Chondrocyte (in vitro differentiated cells): ENCODE data around the gene ISG15. TPM values are rescaled to one million over a fixed set of nuclear protein-coding genes. Genes with fewer than 3 reads are reported as not detected.

ENCODE experiments used
- DNase-seq: peaks from one replicate; pipeline ENCODE4 v3.0.0; 2021; ENCODE audit warnings: mixed read lengths, low spot score
- H3K27ac Mint-ChIP-seq: one replicate; pipeline ENCODE4 v1.8.0; 2021; ENCODE audit warnings: mild to moderate bottlenecking, moderate library complexity, mixed read lengths; ENCODE audit not compliant: unreplicated experiment
- H3K27me3 Mint-ChIP-seq: 2 replicates; pipeline ENCODE4 v1.8.0; 2021; ENCODE audit warnings: low read depth, mixed read lengths
- H3K36me3 Mint-ChIP-seq: 2 replicates; pipeline ENCODE4 v1.8.0; 2021; ENCODE audit warnings: low read depth, mixed read lengths
- H3K4me1 Mint-ChIP-seq: 2 replicates; pipeline ENCODE4 v1.8.0; 2021; ENCODE audit warnings: low read depth, mild to moderate bottlenecking, mixed read lengths
- H3K4me3 Mint-ChIP-seq: one replicate; pipeline ENCODE4 v1.8.0; 2021; ENCODE audit warnings: mild to moderate bottlenecking, moderate library complexity, mixed read lengths; ENCODE audit not compliant: unreplicated experiment
- H3K9me3 Mint-ChIP-seq: 2 replicates; pipeline ENCODE4 v1.8.0; 2021; ENCODE audit warnings: low read depth, mixed read lengths
- CTCF ChIP-seq: fragments of 200-600 bp; sonication (generic); IDR thresholded peaks from 2 replicates; pipeline ENCODE4 v1.5.0; 2021; ENCODE audit warnings: antibody characterized with exemption, mild to moderate bottlenecking, moderate library complexity
- total RNA-seq: library from RNA; stranded (reverse); gene quantifications from 3 replicates; pipeline ENCODE4 v1.2.1, GENCODE V29; 2021

ISG15 gene
- total RNA-seq, 1 donor from 2014 or later = 42.2 TPM

GRCh38 chr1:1031659-1032235, 18.4 kb downstream of the ISG15 start:
- Mint-ChIP-seq H3K27me3 (no peaks in the 10 kb centered on the region), H3K4me1 (peaks cover 9% of the 10 kb centered on the region), H3K9me3 (no peaks in the 10 kb centered on the region), H3K36me3 (peaks cover 4% of the 10 kb centered on the region), H3K4me3 (peak overlapping the region; percentile 33), H3K27ac (no peak overlapping the region)
- DNase-seq = no peak
- TF ChIP-seq CTCF = no peak

- H3K36me3 Mint-ChIP-seq = peaks cover 3% of the 10 kb centered on the region
- H3K9me3 Mint-ChIP-seq = no peaks in the 10 kb centered on the region
- no peaks in the 10 kb centered on the region for H3K27me3 Mint-ChIP-seq
- no peak overlapping the region for H3K27ac Mint-ChIP-seq
- H3K4me1 Mint-ChIP-seq = peaks cover 9% of the 10 kb centered on the region
- TF ChIP-seq CTCF = no peak
- DNase-seq = no peak
- peak overlapping the region; percentile 55 for H3K4me3 Mint-ChIP-seq
Measured at GRCh38 chr1:1032424-1032823, 19.1 kb downstream of the ISG15 start.

- Mint-ChIP-seq H3K27me3 (no peaks in the 10 kb centered on the region), H3K27ac (no peak overlapping the region), H3K4me3 (peak overlapping the region; percentile 25), H3K9me3 (no peaks in the 10 kb centered on the region), H3K36me3 (peaks cover 2% of the 10 kb centered on the region), H3K4me1 (peaks cover 9% of the 10 kb centered on the region)
- DNase-seq = no peak
- peak; percentile 87 for TF ChIP-seq CTCF
Measured at GRCh38 chr1:1033009-1033587, 19.8 kb downstream of the ISG15 start.

- peaks cover 2% of the 10 kb centered on the region for H3K36me3 Mint-ChIP-seq
- no peak overlapping the region for H3K4me3 Mint-ChIP-seq
- no peak for TF ChIP-seq CTCF
Measured at GRCh38 chr1:1033731-1034438, 20.6 kb downstream of the ISG15 start.

GRCh38 chr1:1034439-1034781, 21.1 kb downstream of the ISG15 start:
- DNase-seq = no peak

More at GRCh38 chr1:1033731-1034438, 20.6 kb downstream of the ISG15 start:
- DNase-seq = no peak
- Mint-ChIP-seq H3K4me1 (peaks cover 12% of the 10 kb centered on the region), H3K27me3 (no peaks in the 10 kb centered on the region), H3K9me3 (no peaks in the 10 kb centered on the region), H3K27ac (no peak overlapping the region)

More at GRCh38 chr1:1034439-1034781, 21.1 kb downstream of the ISG15 start:
- Mint-ChIP-seq H3K4me3 (no peak overlapping the region), H3K27ac (no peak overlapping the region), H3K27me3 (no peaks in the 10 kb centered on the region), H3K9me3 (no peaks in the 10 kb centered on the region), H3K36me3 (peaks cover 2% of the 10 kb centered on the region), H3K4me1 (peaks cover 13% of the 10 kb centered on the region)
- TF ChIP-seq CTCF = no peak
